ENCODE data around the gene GPR132. TPM values are rescaled to one million over a fixed set of nuclear protein-coding genes. Genes with fewer than 3 reads are reported as not detected.
A peak's percentile ranks its signal among the peaks of the same experiment; 100 is the strongest.

The GPR132 gene
- total RNA-seq, 1 experiment from 2014 or later = 0.20 TPM

DNA sequence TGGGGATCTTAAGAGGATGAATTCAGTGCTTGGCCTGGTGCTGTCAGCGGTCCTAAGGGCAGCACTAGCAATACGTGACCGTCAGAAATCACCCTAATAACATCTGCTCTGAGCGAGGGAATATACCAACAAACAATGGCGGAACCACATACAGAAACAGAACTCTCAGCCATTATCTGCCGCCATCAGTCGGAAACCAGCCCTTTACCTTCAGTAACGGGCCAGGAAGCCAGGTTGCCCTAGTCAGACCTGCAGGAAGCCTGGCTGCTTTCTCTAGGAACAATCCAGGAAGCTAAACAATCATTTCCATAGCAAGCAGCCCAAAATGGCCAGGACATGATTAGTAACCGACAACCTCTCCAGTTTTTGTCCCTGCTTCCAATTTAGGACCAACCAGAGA lies 50.0 kb downstream of the GPR132 start:
- H4K5ac ChIP-seq (ENCODE audit: insufficient read length, low read depth, low read length) = no peak overlapping the region
- no peak overlapping the region for H3K4me2 ChIP-seq (ENCODE audit: insufficient read depth, insufficient read length, low read length)
- no peak overlapping the region for H3T11ph ChIP-seq (ENCODE audit: low read length)
- H3K27ac Mint-ChIP-seq = peak overlapping the region in 2 of 3 experiments; percentile 10 to 88; a peak in 3 of 7 replicates
- TF ChIP-seq, protein P1, sequence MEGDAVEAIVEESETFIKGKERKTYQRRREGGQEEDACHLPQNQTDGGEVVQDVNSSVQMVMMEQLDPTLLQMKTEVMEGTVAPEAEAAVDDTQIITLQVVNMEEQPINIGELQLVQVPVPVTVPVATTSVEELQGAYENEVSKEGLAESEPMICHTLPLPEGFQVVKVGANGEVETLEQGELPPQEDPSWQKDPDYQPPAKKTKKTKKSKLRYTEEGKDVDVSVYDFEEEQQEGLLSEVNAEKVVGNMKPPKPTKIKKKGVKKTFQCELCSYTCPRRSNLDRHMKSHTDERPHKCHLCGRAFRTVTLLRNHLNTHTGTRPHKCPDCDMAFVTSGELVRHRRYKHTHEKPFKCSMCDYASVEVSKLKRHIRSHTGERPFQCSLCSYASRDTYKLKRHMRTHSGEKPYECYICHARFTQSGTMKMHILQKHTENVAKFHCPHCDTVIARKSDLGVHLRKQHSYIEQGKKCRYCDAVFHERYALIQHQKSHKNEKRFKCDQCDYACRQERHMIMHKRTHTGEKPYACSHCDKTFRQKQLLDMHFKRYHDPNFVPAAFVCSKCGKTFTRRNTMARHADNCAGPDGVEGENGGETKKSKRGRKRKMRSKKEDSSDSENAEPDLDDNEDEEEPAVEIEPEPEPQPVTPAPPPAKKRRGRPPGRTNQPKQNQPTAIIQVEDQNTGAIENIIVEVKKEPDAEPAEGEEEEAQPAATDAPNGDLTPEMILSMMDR (conservative IDR thresholded peaks at IDR 0.05) = no peak
- no peak overlapping the region for H3K14ac ChIP-seq (ENCODE audit: insufficient read depth, low read length)
- H3K27ac ChIP-seq (ENCODE audit: insufficient read length, low read depth, low read length) = no peak overlapping the region
- H3K4me1 Mint-ChIP-seq = peaks cover 57 to 74% of the 10 kb centered on the region in 2 experiments
- peaks cover 5% of the 10 kb centered on the region for H3K23me2 ChIP-seq (ENCODE audit: insufficient read length, low read depth, low read length, poor library complexity, severe bottlenecking)
- no peak overlapping the region for H4K8ac ChIP-seq (replicated peaks; ENCODE audit: insufficient read length, low read depth, low read length)
- no peak overlapping the region for H3K9ac ChIP-seq (ENCODE audit: extremely low read depth, insufficient read length, low read length)
- no peak overlapping the region for H2BK20ac ChIP-seq (ENCODE audit: low read depth, low read length, poor library complexity, severe bottlenecking)
- peaks cover 3% of the 10 kb centered on the region for H4K20me1 ChIP-seq (ENCODE audit: control insufficient read depth, insufficient read depth, insufficient read length)
- no peaks in the 10 kb centered on the region; the same call in 1 of the 2 replicates for H3K27me3 Mint-ChIP-seq (ENCODE audit: low read depth)
- H3K56ac ChIP-seq (ENCODE audit: insufficient read length, low read depth, low read length) = no peak overlapping the region
- no peak overlapping the region for H2BK12ac ChIP-seq (ENCODE audit: insufficient read length, low read depth, low read length)
- H3K36me3 Mint-ChIP-seq (ENCODE audit: insufficient read depth in 1 of 3, low read depth in 3 of 3) = peaks cover 18 to 57% (median 50%) of the 10 kb centered on the region in 3 experiments; a peak in 6 of 7 replicates
- no peaks in the 10 kb centered on the region for H3K9me3 ChIP-seq (ENCODE audit: control insufficient read depth, low read depth, low read length)
- H2BK15ac ChIP-seq (ENCODE audit: low read depth, low read length) = no peak overlapping the region
- H3K18ac ChIP-seq (ENCODE audit: insufficient read length, low read depth, low read length) = no peak overlapping the region
- peaks cover 0 to 2% of the 10 kb centered on the region in 2 experiments; a peak in 1 of 5 replicates for H3K9me3 Mint-ChIP-seq
- peaks cover 34% of the 10 kb centered on the region for H3K79me1 ChIP-seq (ENCODE audit: insufficient read depth, low read depth, low read length, poor library complexity, severe bottlenecking)
- no peak overlapping the region for H2AK5ac ChIP-seq (ENCODE audit: insufficient read length, low read length)
- no peak overlapping the region for H2AFZ ChIP-seq (ENCODE audit: low read length)
- H3K4me3 Mint-ChIP-seq = peak overlapping the region; percentile 0 to 6; a peak in 2 of 5 replicates
- H3K4ac ChIP-seq (ENCODE audit: low read depth, low read length) = no peak overlapping the region
- no peak overlapping the region for H2BK5ac ChIP-seq (ENCODE audit: insufficient read length, low read length)
- no peak overlapping the region for H3K23ac ChIP-seq (ENCODE audit: insufficient read length, low read depth, low read length)
- H2BK120ac ChIP-seq (ENCODE audit: low read depth, low read length, poor library complexity, severe bottlenecking) = no peak overlapping the region
- WGBS (ENCODE audit: extremely low coverage, insufficient read length, low lambda C conversion rate) = no CpG with 5 or more reads among the region's 9 CpGs
- no peak for DNase-seq
- H3K27me3 ChIP-seq (ENCODE audit: insufficient read depth, low read length) = no peaks in the 10 kb centered on the region
- H3K79me2 ChIP-seq (ENCODE audit: insufficient read depth, low read length) = peaks cover 75% of the 10 kb centered on the region
- H4K91ac ChIP-seq (ENCODE audit: insufficient read length, low read depth, low read length) = no peak overlapping the region
- peaks cover 5% of the 10 kb centered on the region; the same call in 1 of the 2 replicates for H3K4me1 ChIP-seq (ENCODE audit: insufficient read depth, low read length)

Data from H9 (cell line).